ENCODE measurements around the gene UCN.
"Not testable (repeated sequence)": the region's sequence is repeated elsewhere in the genome, so short reads cannot be mapped to it uniquely, and the experiment has no call there.

The UCN gene

GRCh38 chr2:27305516-27305915 lies 2.7 kb downstream of the UCN start:
- Histone ChIP-seq H3K9me3 (ENCODE audit: low read length) (no peaks in the 10 kb centered on the region), H3K36me3 (ENCODE audit: insufficient read depth, low read length) (peaks cover 12% of the 10 kb centered on the region), H3F3A (ENCODE audit: insufficient read depth, low read length) (no peaks in the 10 kb centered on the region), H3K9me2 (ENCODE audit: low read depth, low read length) (no peaks in the 10 kb centered on the region), H3K79me2 (ENCODE audit: insufficient read depth, low read length) (no peaks in the 10 kb centered on the region), H4K20me1 (ENCODE audit: insufficient read depth, low read length) (no peaks in the 10 kb centered on the region), H2AFZ (ENCODE audit: low read length) (no peak overlapping the region), H3K27me3 (ENCODE audit: insufficient read depth, low read length) (no peaks in the 10 kb centered on the region), H3K4me3 (ENCODE audit: low read depth, low read length, poor library complexity, severe bottlenecking) (no peak overlapping the region), H3K27ac (ENCODE audit: low read depth, low read length, poor library complexity, severe bottlenecking) (no peak overlapping the region), H3K4me2 (ENCODE audit: low read length) (no peak overlapping the region), H3K9ac (ENCODE audit: low read length) (no peak overlapping the region), H3K4me1 (ENCODE audit: insufficient read depth, low read length, severe bottlenecking) (peaks cover 8% of the 10 kb centered on the region)
- TF ChIP-seq CTCF (IDR thresholded peaks at IDR 0.05; ENCODE audit: low read length) (no peak), EZH2 (IDR thresholded peaks at IDR 0.05; ENCODE audit: borderline replicate concordance, low read length) (no peak)

DNA sequence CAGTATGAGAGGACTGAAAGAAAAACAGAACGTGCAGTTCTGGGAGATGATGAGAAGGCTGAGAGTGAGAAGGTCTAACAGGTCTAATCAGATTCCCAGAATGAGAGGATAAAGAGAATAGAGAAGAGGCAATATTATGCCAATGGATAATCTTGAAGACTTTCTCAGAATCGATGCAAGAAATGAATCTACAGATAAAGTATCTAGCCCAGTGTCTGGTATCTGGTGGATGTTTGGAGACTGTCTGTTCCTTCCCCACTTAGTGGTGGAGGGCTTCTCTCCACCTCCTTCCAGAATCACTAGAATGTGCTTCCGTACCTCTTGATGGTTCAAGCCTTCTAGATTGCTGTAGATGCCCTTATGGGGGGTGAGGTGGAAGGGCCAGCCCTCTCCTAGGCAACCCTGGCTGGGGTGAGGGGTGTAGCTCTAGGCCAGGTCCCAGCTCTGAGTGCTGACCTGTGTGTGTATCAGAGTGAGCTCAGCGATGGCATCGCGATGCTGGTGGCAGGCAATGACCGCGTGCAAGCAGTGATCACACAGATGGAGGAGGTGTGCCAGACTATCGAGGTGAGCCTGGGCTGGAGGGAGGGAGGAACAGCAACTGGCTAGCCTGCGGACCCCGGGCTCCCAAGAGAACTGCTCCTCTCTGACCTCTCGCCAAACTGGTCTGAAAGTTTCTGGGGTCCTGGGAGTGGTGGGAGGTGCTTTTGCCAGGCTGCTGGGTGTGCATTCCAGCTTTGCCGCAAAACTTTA lies 3.6 kb downstream of the UCN start:
- H3K9me3 ChIP-seq (ENCODE audit: low read length): no peaks in the 10 kb centered on the region
- no peaks in the 10 kb centered on the region for H3K27me3 ChIP-seq (ENCODE audit: insufficient read depth, low read length)
- no peak overlapping the region for H2AFZ ChIP-seq (ENCODE audit: low read length)
- TF ChIP-seq EZH2 (IDR thresholded peaks at IDR 0.05; ENCODE audit: borderline replicate concordance, low read length) (no peak), CTCF (IDR thresholded peaks at IDR 0.05; ENCODE audit: low read length) (no peak)
- no peak overlapping the region for H3K4me2 ChIP-seq (ENCODE audit: low read length)
- H3K9me2 ChIP-seq (ENCODE audit: low read depth, low read length): no peaks in the 10 kb centered on the region
- H3K4me1 ChIP-seq (ENCODE audit: insufficient read depth, low read length, severe bottlenecking): peaks cover 8% of the 10 kb centered on the region
- H3K27ac ChIP-seq (ENCODE audit: low read depth, low read length, poor library complexity, severe bottlenecking): no peak overlapping the region
- H3K36me3 ChIP-seq (ENCODE audit: insufficient read depth, low read length): peaks cover 9% of the 10 kb centered on the region
- no peaks in the 10 kb centered on the region for H3K79me2 ChIP-seq (ENCODE audit: insufficient read depth, low read length)
- no peaks in the 10 kb centered on the region for H4K20me1 ChIP-seq (ENCODE audit: insufficient read depth, low read length)
- no peak overlapping the region for H3K9ac ChIP-seq (ENCODE audit: low read length)
- no peak overlapping the region for H3K4me3 ChIP-seq (ENCODE audit: low read depth, low read length, poor library complexity, severe bottlenecking)
- no peaks in the 10 kb centered on the region for H3F3A ChIP-seq (ENCODE audit: insufficient read depth, low read length)

DNA sequence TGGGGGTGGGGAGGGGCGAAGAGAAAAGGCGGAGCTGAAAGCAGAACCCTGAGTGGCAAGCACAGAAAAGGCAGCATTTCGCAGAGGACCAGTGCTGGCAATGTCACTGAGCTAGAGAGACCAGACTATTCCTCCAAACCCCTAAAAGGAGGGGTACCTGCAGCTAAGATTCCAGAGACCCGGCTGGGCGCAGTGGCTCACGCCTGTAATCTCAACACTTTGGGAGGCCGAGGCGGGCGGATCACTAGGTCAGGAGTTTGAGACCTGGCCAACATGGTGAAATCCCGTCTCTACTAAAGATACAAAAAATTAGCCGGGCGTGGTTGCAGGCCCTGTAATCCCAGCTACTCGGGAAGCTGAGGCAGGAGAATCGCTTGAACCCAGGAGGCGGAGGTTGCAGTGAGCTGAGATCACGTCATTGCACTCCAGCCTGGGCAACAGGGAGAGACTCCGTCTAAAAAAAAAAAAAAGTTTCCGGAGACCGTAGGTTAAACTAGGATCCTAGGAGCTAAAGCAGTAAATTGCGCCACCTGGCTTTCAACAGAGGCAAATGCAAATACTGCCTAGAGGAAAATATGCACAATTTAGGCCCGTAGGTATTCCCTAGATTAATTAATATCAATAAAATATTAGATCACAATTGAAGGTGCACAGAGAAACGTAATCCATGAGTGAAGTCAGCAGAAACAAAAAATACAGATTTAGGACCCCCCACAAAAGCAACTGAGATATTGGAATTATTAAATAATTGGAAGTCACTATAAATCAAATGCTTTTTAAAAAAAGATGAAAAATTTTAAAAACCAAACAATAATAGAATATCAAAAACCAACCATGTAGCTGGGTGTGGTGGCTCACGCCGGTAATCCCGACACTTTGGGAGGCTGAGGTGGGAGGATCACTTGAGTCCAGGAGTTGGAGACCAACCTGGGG lies 4.9 kb downstream of the UCN start:
- Histone ChIP-seq H3F3A (ENCODE audit: insufficient read depth, low read length) (no peaks in the 10 kb centered on the region), H3K4me1 (ENCODE audit: insufficient read depth, low read length, severe bottlenecking) (peaks cover 8% of the 10 kb centered on the region), H3K36me3 (ENCODE audit: insufficient read depth, low read length) (peaks cover 2% of the 10 kb centered on the region; the same call in 1 of the 2 replicates), H3K27me3 (ENCODE audit: insufficient read depth, low read length) (no peaks in the 10 kb centered on the region), H3K4me3 (ENCODE audit: low read depth, low read length, poor library complexity, severe bottlenecking) (peak overlapping the region; percentile 59), H4K20me1 (ENCODE audit: insufficient read depth, low read length) (no peaks in the 10 kb centered on the region), H2AFZ (ENCODE audit: low read length) (peak overlapping the region; percentile 88; the same call in 1 of the 2 replicates), H3K27ac (ENCODE audit: low read depth, low read length, poor library complexity, severe bottlenecking) (peak overlapping the region; percentile 5), H3K4me2 (ENCODE audit: low read length) (peak overlapping the region; percentile 84), H3K9me2 (ENCODE audit: low read depth, low read length) (no peaks in the 10 kb centered on the region), H3K9me3 (ENCODE audit: low read length) (no peaks in the 10 kb centered on the region), H3K79me2 (ENCODE audit: insufficient read depth, low read length) (no peaks in the 10 kb centered on the region), H3K9ac (ENCODE audit: low read length) (peak overlapping the region; percentile 60)
- TF ChIP-seq EZH2 (IDR thresholded peaks at IDR 0.05; ENCODE audit: borderline replicate concordance, low read length): no peak
- peak; percentile 80 for TF ChIP-seq CTCF (IDR thresholded peaks at IDR 0.05; ENCODE audit: low read length)

DNA sequence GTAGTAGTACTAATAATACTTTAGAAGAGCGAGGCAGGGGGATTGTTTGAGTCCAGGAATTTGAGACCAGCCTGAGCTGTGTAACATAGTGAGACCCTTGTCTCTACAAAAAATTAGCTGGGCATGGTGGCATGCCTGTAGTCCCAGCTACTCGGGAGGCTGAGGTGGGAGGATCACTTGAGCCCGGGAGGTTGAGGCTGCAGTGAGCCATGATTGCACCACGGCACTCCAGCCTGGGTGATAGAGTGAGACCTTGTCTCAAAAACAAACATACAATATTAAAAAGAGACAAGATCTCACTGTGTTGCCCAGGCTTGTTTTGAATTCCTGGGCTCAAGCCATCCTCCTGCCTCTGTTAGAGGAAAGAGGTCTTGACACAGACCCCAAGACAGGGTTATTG lies 7.6 kb downstream of the UCN start:
- H3K27ac ChIP-seq (ENCODE audit: low read depth, low read length, poor library complexity, severe bottlenecking); H2AFZ ChIP-seq (ENCODE audit: low read length); H4K20me1 ChIP-seq (ENCODE audit: insufficient read depth, low read length); H3K27me3 ChIP-seq (ENCODE audit: insufficient read depth, low read length); H3K9me3 ChIP-seq (ENCODE audit: low read length); H3K79me2 ChIP-seq (ENCODE audit: insufficient read depth, low read length); H3K9me2 ChIP-seq (ENCODE audit: low read depth, low read length); H3K9ac ChIP-seq (ENCODE audit: low read length); H3K4me1 ChIP-seq (ENCODE audit: insufficient read depth, low read length, severe bottlenecking); H3K4me3 ChIP-seq (ENCODE audit: low read depth, low read length, poor library complexity, severe bottlenecking); H3K4me2 ChIP-seq (ENCODE audit: low read length); H3F3A ChIP-seq (ENCODE audit: insufficient read depth, low read length); H3K36me3 ChIP-seq (ENCODE audit: insufficient read depth, low read length): not testable (repeated sequence)
